ENCODE measurements around the gene EVI5.

DNA sequence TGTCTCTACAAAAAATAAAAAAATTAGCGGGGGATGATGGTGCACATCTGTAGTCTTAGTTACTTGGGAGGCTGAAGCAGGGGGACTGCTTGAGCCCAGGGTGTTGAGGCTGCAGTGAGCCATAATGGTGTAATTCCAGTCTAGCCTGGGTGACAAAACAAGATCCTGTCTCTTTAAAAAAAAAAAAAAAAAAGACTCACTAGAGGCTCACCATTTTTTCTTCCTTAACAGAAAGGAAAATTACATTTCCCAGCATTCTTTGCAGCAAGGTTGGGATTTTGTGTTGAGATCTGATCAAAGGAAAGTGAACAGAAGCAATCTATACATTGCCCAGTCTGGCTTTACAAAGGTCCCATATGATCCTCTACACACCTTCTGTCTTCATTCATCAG, 319.7 kb downstream of the EVI5 start:
- no peak for TF ChIP-seq EZH2 (IDR thresholded peaks at IDR 0.05; ENCODE audit: borderline replicate concordance, insufficient read depth, low read depth, low read length, poor library complexity, severe bottlenecking)
- TF ChIP-seq, protein P1, sequence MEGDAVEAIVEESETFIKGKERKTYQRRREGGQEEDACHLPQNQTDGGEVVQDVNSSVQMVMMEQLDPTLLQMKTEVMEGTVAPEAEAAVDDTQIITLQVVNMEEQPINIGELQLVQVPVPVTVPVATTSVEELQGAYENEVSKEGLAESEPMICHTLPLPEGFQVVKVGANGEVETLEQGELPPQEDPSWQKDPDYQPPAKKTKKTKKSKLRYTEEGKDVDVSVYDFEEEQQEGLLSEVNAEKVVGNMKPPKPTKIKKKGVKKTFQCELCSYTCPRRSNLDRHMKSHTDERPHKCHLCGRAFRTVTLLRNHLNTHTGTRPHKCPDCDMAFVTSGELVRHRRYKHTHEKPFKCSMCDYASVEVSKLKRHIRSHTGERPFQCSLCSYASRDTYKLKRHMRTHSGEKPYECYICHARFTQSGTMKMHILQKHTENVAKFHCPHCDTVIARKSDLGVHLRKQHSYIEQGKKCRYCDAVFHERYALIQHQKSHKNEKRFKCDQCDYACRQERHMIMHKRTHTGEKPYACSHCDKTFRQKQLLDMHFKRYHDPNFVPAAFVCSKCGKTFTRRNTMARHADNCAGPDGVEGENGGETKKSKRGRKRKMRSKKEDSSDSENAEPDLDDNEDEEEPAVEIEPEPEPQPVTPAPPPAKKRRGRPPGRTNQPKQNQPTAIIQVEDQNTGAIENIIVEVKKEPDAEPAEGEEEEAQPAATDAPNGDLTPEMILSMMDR (IDR thresholded peaks at IDR 0.05): no peak

All from B cell (primary cell).